BLaER1 treated with 17β-estradiol and CSF1 and Interleukin-3, amounts not matched to agents 10 nM and 100 nM (cell line): ENCODE results near the gene LMBR1.

Experiments
- H3K27ac ChIP-seq, 11 experiments: shearing (Covaris generic); formaldehyde crosslinking; 2 replicates each; pipeline ENCODE4 v1.8.1; 2022
- H3K27me3 ChIP-seq, 11 experiments: shearing (Covaris generic); formaldehyde crosslinking; 2 replicates each; pipeline ENCODE4 v1.8.1; 2022
- H3K36me3 ChIP-seq, 11 experiments: shearing (Covaris generic); formaldehyde crosslinking; 2 replicates each; pipeline ENCODE4 v1.8.1; 2022
- H3K4me1 ChIP-seq, 10 experiments: shearing (Covaris generic); formaldehyde crosslinking; 2 replicates each; pipeline ENCODE4 v1.8.1; 2022
- H3K4me2 ChIP-seq, 11 experiments: shearing (Covaris generic); formaldehyde crosslinking; 2 replicates each; pipeline ENCODE4 v1.8.1; 2022
- H3K4me3 ChIP-seq, 10 experiments: shearing (Covaris generic); formaldehyde crosslinking; 2 replicates each; pipeline ENCODE4 v1.8.1; 2022
- H3K9ac ChIP-seq, 11 experiments: shearing (Covaris generic); formaldehyde crosslinking; 2 replicates each; pipeline ENCODE4 v1.8.1; 2022
- H3K9me3 ChIP-seq, 11 experiments: shearing (Covaris generic); formaldehyde crosslinking; replicated peaks in 1 of 11; 2 replicates each; pipeline ENCODE4 v1.8.1; 2022
- H4K20me1 ChIP-seq, 11 experiments: shearing (Covaris generic); formaldehyde crosslinking; 2 replicates each; pipeline ENCODE4 v1.8.1; 2022
- Cebpa-rat ChIP-seq, 11 experiments: shearing (Covaris generic); IDR thresholded peaks; 2 replicates each; pipeline ENCODE4 v1.8.1; 2022

The LMBR1 gene

DNA sequence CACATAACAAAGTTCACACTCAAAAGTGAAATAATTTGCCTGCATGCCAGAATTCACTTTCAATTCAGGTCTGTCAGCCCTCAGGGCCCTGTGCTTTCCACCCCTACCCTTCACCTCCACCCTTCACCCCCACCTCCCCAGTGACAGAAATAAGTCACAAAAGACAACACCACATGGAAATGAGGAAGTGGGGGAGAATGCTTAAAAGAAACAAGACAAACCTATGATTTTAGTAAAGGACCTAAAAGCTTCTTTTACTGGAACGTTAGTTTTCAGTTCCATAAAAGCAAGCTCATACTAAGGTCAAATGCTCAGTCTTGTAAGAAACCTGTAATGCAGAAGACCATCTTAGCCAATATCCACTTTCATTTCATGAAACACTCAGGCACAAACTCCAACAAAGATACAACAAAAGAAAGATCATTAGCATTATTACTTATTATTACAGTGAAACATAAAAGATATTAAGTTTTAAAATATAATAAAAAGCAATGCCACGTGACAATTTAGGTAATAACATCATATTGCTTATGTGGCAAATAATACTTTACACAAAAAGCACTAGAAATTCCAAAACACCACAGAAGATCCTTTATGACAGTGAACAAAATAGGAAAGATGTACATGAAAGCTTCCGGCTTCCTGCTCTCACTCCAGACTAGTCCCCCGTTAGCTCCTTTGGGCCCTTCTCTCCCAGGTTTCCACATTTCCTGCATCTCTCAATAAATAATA is 112.1 kb downstream of the LMBR1 start:
- Histone ChIP-seq H3K36me3 (peaks cover 23 to 64% (median 39%) of the 10 kb centered on the region in 11 experiments; a peak in 20 of 22 replicates), H3K4me2 (peak overlapping the region in 8 of 11 experiments; percentile 1 to 62 (median 32); a peak in 12 of 22 replicates), H3K27me3 (no peaks in the 10 kb centered on the region), H3K4me3 (no peak overlapping the region), H3K9me3 (no peaks in the 10 kb centered on the region), H3K9ac (no peak overlapping the region), H3K4me1 (peaks cover 8 to 24% (median 12%) of the 10 kb centered on the region in 10 experiments; a peak in 19 of 20 replicates), H4K20me1 (peaks cover 0 to 8% (median 0%) of the 10 kb centered on the region in 11 experiments; a peak in 2 of 22 replicates), H3K27ac (peak overlapping the region in 3 of 11 experiments; percentile 2 to 32 (median 3); a peak in 2 of 22 replicates)
- TF ChIP-seq Cebpa-rat (IDR thresholded peaks at IDR 0.05) = no peak

DNA sequence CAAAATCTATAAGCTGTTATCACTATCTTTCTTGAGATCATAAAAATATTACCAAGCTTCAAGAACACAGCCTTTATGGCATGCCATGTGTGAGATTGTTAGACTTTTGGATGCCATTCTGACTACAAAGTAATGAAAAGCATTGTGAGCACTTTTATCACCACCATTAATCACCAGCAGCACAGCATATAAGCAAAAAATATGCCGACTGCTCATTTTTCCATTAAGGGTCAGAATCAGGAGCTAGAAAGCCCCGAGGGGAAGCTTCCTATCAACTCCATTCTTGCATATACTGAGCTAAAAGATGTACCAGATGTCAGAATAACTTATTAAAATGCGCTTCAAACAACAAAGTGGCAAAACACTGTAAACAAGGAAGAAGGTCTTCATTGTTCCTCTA is 114.3 kb downstream of the LMBR1 start:
- H3K27me3 ChIP-seq = no peaks in the 10 kb centered on the region
- no peak overlapping the region for H3K27ac ChIP-seq
- no peak overlapping the region for H3K4me2 ChIP-seq
- peaks cover 0 to 12% (median 8%) of the 10 kb centered on the region in 11 experiments; a peak in 13 of 22 replicates for H3K9me3 ChIP-seq
- TF ChIP-seq Cebpa-rat (IDR thresholded peaks at IDR 0.05) = no peak
- peaks cover 0 to 5% (median 0%) of the 10 kb centered on the region in 11 experiments; a peak in 5 of 22 replicates for H4K20me1 ChIP-seq
- no peak overlapping the region for H3K9ac ChIP-seq
- peaks cover 8 to 39% (median 12%) of the 10 kb centered on the region in 10 experiments; a peak in 19 of 20 replicates for H3K4me1 ChIP-seq
- H3K4me3 ChIP-seq = no peak overlapping the region
- peaks cover 5 to 55% (median 37%) of the 10 kb centered on the region in 11 experiments; a peak in 20 of 22 replicates for H3K36me3 ChIP-seq

DNA sequence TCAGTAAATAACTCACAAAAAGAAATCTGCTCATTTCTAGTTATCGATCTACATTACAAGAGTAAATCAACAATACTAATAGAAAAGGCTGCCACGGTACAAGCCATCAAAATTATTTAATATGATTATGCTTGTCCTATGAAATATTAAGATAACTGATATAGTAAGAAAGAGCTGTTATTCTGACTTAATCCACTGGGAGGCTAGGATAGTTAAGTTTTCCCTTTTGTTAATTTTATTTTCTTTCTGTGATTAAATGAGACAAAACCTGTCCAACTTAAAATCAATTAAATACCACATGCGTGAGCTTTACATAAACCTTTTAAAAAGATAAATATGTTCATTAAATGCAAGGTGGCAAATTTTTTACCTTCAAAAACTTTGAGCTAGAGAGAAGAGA is 114.8 kb downstream of the LMBR1 start:
- no peak overlapping the region for H3K9ac ChIP-seq
- H3K27ac ChIP-seq = no peak overlapping the region
- H3K9me3 ChIP-seq = peaks cover 0 to 16% (median 8%) of the 10 kb centered on the region in 11 experiments; a peak in 14 of 22 replicates
- no peak overlapping the region for H3K4me2 ChIP-seq
- H3K4me1 ChIP-seq = peaks cover 8 to 44% (median 12%) of the 10 kb centered on the region in 10 experiments; a peak in 19 of 20 replicates
- H3K27me3 ChIP-seq = no peaks in the 10 kb centered on the region
- peaks cover 3 to 51% (median 33%) of the 10 kb centered on the region in 11 experiments; a peak in 19 of 22 replicates for H3K36me3 ChIP-seq
- no peak for TF ChIP-seq Cebpa-rat (IDR thresholded peaks at IDR 0.05)
- H3K4me3 ChIP-seq = no peak overlapping the region
- H4K20me1 ChIP-seq = peaks cover 0 to 5% (median 0%) of the 10 kb centered on the region in 11 experiments; a peak in 6 of 22 replicates

DNA sequence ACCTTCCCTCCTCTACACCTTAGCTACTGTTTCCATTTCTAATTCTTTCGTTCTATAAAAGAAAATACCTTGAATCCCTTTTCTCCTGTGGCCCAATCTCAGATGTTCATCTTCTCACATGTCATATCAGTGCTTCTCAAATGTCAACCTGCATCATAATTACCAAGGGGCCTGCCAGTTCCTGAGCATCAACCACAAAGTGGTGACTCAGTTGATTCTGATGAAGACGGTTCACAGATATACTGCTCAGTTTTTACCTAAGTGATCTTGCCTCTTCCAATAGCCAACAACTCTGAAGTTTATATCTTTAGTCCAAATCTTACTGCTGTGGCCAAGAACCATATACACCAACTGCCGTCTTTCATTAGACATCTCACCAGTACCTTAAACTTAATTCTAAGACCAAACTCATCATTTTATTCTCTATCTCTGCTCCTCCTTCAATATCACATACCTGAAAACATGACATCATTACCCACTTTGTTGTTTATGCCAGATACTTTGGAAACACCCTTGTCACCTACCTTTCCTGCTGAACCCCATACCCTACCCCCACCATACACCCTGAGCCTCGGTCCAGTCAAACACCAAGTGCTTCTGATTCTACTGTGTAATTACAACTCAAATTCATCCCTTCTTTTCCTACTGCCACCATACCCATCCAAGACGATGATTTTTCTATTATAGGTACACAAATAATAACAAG is 115.5 kb downstream of the LMBR1 start:
- peaks cover 0 to 5% (median 0%) of the 10 kb centered on the region in 11 experiments; a peak in 7 of 22 replicates for H4K20me1 ChIP-seq
- no peak overlapping the region for H3K9ac ChIP-seq
- peaks cover 0 to 19% (median 10%) of the 10 kb centered on the region in 11 experiments; a peak in 14 of 22 replicates for H3K9me3 ChIP-seq
- H3K4me1 ChIP-seq = peaks cover 8 to 50% (median 12%) of the 10 kb centered on the region in 10 experiments; a peak in 19 of 20 replicates
- peaks cover 3 to 44% (median 26%) of the 10 kb centered on the region in 11 experiments; a peak in 19 of 22 replicates for H3K36me3 ChIP-seq
- H3K4me3 ChIP-seq = no peak overlapping the region
- H3K4me2 ChIP-seq = no peak overlapping the region
- no peaks in the 10 kb centered on the region for H3K27me3 ChIP-seq
- TF ChIP-seq Cebpa-rat (IDR thresholded peaks at IDR 0.05) = no peak
- H3K27ac ChIP-seq = no peak overlapping the region

DNA sequence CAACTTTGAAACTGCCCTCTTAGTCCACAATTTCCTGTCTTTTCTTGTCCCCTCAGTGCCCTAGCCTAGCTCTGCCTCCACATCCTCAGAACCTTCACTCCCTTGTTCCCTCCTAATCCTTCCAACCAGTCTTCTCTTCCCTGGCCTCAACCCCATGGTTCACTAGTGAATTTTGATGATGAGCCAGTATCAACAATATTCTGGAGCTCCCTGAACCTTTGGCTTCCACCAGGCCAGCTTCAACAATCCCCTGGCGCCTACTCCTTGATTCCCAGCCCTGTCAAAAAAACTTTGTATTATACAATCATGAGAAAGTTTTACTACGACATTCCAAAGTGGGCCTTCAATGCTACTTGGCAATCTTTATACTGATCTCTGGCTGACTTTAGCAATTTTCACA is 116.5 kb downstream of the LMBR1 start:
- Histone ChIP-seq H3K9me3 (peaks cover 0 to 22% (median 14%) of the 10 kb centered on the region in 11 experiments; a peak in 14 of 22 replicates), H3K4me2 (no peak overlapping the region), H3K27me3 (no peaks in the 10 kb centered on the region), H3K9ac (no peak overlapping the region), H3K27ac (no peak overlapping the region), H4K20me1 (peaks cover 0 to 5% (median 0%) of the 10 kb centered on the region in 11 experiments; a peak in 7 of 22 replicates), H3K4me3 (no peak overlapping the region), H3K36me3 (peaks cover 3 to 34% (median 21%) of the 10 kb centered on the region in 11 experiments; a peak in 16 of 22 replicates), H3K4me1 (peaks cover 8 to 47% (median 11%) of the 10 kb centered on the region in 10 experiments; a peak in 19 of 20 replicates)
- no peak for TF ChIP-seq Cebpa-rat (IDR thresholded peaks at IDR 0.05)

DNA sequence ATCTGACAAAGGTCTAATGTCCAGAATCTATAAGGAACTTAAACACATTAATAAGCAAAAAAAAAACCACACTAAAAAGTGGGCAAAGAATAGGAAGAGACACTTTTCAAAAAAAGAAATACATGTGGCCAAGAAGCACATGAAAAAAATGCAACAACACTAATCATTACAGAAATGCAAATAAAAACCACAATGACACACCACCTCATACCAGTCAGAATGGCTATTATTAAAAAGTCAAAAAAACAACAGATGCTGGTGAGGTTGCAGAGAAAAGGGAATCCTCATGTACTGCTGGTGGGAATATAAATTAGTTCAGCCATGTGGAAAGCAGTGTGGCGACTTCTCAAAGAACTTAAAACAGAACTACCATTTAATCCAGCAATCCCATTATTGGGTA is 119.0 kb downstream of the LMBR1 start:
- Histone ChIP-seq H3K36me3 (peaks cover 3 to 34% (median 21%) of the 10 kb centered on the region in 11 experiments; a peak in 16 of 22 replicates), H3K4me1 (peaks cover 0 to 35% (median 0%) of the 10 kb centered on the region in 10 experiments; a peak in 6 of 20 replicates), H3K9ac (no peak overlapping the region), H3K4me3 (no peak overlapping the region), H3K27me3 (no peaks in the 10 kb centered on the region), H4K20me1 (peaks cover 0 to 13% (median 7%) of the 10 kb centered on the region in 11 experiments; a peak in 9 of 22 replicates), H3K9me3 (peaks cover 0 to 22% (median 14%) of the 10 kb centered on the region in 11 experiments; a peak in 14 of 22 replicates), H3K27ac (peak overlapping the region in 1 of 11 experiments; percentile 40; a peak in 2 of 22 replicates), H3K4me2 (peak overlapping the region in 3 of 11 experiments; percentile 38 to 62 (median 50); a peak in 6 of 22 replicates)
- no peak for TF ChIP-seq Cebpa-rat (IDR thresholded peaks at IDR 0.05)

DNA sequence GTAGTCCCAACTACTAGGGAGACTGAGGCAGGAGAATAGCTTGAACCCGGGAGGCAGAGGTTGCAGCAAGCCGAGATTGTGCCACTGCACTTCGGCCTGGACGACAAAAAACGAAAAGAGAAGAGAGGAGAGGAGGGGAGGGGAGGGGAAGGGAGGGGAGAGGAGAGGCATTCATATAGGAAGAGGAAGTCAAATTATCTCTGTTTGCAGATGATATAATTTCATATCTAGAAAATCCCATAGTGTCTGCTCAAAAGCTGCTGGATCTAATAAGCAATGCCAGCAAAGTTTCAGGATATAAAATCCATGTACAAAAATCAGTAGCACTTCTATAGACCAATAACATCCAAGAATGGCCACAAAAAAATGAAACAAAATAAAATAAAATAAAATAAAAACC is 120.3 kb downstream of the LMBR1 start:
- H3K9ac ChIP-seq = no peak overlapping the region
- H3K4me1 ChIP-seq = peaks cover 0 to 30% (median 0%) of the 10 kb centered on the region in 10 experiments; a peak in 6 of 20 replicates
- no peak for TF ChIP-seq Cebpa-rat (IDR thresholded peaks at IDR 0.05)
- H3K27me3 ChIP-seq = no peaks in the 10 kb centered on the region
- H3K4me3 ChIP-seq = no peak overlapping the region
- H4K20me1 ChIP-seq = peaks cover 0 to 21% (median 7%) of the 10 kb centered on the region in 11 experiments; a peak in 9 of 22 replicates
- no peak overlapping the region for H3K27ac ChIP-seq
- peaks cover 0 to 22% (median 14%) of the 10 kb centered on the region in 11 experiments; a peak in 14 of 22 replicates for H3K9me3 ChIP-seq
- H3K36me3 ChIP-seq = peaks cover 3 to 43% (median 21%) of the 10 kb centered on the region in 11 experiments; a peak in 16 of 22 replicates
- H3K4me2 ChIP-seq = peak overlapping the region in 2 of 11 experiments; percentile 50 to 62; a peak in 3 of 22 replicates

DNA sequence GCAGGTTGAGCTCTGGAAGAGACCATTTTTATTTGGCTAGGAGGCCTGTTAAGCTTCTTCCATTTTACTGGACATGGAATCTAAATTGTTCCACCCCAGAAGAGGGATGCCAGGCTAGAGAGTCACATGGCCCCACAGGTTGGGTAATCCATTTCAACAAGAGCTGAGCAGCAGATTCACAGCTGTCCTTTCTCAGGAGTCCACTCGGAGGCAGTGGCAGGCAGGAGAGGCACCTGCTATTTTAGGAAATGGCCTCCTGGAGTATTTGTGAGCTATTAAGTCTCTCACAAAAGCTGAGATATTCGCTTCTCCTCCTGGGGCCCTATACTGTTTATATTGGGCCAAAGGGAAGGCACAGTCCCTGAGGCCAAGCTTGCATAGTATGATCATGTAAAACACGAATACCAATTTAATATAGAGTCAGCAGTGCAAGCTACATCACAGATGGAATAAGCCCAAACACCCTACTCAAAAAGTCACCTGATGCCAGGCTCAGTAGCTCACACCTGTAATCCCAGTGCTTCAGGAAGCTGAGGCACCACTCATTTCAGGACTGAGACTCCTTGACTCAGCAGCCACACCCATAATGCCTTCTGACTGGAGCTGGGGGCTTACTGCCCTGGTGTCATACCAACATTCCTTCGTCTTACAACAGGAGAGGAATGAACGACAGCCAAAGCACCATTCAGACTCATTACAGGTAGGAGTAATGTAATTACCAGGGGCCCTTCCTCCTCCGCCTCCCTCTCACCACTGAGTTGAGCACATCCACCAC is 124.1 kb downstream of the LMBR1 start:
- peaks cover 0 to 42% (median 12%) of the 10 kb centered on the region in 11 experiments; a peak in 11 of 22 replicates for H4K20me1 ChIP-seq
- no peaks in the 10 kb centered on the region for H3K27me3 ChIP-seq
- no peak for TF ChIP-seq Cebpa-rat (IDR thresholded peaks at IDR 0.05)
- H3K9ac ChIP-seq = no peak overlapping the region
- H3K4me1 ChIP-seq = peaks cover 0 to 17% (median 0%) of the 10 kb centered on the region in 10 experiments; a peak in 6 of 20 replicates
- H3K27ac ChIP-seq = no peak overlapping the region
- no peak overlapping the region for H3K4me2 ChIP-seq
- peaks cover 0 to 10% (median 4%) of the 10 kb centered on the region in 11 experiments; a peak in 5 of 22 replicates for H3K9me3 ChIP-seq
- H3K4me3 ChIP-seq = no peak overlapping the region
- H3K36me3 ChIP-seq = peaks cover 0 to 43% (median 13%) of the 10 kb centered on the region in 11 experiments; a peak in 16 of 22 replicates
